GM21515 (cell line): ENCODE measurements around the gene HLA-DQA2.
"Not testable (repeated sequence)": the region's sequence is repeated elsewhere in the genome, so short reads cannot be mapped to it uniquely, and the experiment has no call there.

ENCODE experiments used
- ATAC-seq: cut with Tn5 transposase; IDR thresholded peaks from one replicate; pipeline ENCODE4 v1.9.1; 2021; ENCODE audit not compliant: unreplicated experiment

HLA-DQA2 gene

DNA sequence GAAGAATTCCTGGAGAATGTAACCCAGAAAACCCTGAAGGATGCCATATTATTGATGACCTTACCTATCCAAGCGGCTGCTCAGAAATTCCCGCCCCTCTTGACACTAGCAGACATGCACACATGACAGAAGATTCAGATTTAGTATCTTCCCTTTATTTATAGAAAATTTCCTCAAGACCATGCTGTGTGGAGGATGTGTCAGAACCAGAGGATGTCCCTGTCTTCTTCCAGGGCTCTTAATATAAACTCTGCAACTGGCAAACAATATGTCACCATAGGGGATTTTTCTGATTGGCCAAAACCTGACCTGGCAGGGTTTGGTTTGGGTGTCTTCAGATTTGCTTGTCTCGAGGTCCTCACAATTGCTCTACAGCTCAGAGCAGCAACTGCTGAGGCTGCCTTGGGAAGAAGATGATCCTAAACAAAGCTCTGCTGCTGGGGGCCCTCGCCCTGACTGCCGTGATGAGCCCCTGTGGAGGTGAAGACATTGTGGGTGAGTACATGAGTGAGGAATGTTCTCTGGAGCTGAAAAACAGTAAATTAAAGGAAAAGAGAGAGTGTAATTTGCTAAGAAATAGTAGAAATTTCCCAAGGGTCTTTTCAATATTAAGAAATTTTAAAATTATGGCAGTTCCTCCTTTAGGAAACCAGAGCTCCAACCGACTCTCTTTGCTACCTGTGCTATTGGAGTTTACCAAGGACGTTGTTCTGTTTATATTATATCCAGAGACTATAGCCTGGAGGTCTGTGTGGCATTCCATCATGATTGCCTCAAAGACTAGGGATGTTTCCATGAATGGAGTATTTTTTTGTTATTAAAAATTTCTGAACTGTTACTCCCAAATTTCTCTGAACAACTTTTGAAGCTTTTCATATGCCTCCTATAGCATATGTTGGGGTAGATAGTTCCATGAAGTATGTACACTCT, at the start of gene HLA-DQA2:
TSS of gene HLA-DQA2 (plus strand) at position 361 of the 930 bp plus-strand sequence. CDS start at position 414, 53 bp downstream.
- no peak for ATAC-seq

DNA sequence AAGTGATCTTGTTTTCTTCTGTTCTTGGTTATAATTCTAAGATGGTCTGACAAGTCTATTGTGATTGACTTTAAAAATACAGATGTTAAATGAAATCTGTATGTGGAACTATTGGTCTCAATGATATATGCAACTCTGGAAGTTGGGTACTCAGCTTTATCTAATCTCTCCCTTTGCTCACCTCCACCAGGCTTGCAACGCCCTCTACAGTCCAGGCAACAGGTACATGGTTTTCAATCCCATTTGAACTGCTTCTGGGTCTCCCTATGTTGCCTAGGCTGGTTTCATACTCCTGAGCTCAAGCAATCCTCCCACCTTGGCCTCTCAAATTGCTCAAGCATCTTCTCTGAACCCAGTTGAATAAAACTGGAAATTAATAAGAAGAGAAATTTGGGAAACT, 49.2 kb upstream of the HLA-DQA2 start:
- ATAC-seq = no peak

DNA sequence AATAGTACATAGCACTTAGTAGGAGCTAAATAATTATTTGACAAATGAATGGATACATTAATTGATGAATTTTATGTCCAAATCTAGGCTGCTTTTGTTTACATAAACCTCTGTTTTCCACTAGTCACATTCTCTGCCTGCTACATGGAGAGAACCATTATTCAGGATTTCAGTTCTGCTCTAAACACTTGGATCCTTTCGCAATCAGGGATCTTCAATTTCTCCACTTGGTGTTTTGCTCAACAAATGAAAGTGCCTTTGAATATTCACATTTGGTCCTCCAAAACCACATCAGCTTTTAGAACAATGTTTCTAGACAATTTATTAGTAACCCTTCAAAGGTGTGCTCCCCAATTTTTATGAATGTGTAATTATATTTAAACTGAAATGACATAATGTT, 44.2 kb upstream of the HLA-DQA2 start:
- ATAC-seq = no peak

DNA sequence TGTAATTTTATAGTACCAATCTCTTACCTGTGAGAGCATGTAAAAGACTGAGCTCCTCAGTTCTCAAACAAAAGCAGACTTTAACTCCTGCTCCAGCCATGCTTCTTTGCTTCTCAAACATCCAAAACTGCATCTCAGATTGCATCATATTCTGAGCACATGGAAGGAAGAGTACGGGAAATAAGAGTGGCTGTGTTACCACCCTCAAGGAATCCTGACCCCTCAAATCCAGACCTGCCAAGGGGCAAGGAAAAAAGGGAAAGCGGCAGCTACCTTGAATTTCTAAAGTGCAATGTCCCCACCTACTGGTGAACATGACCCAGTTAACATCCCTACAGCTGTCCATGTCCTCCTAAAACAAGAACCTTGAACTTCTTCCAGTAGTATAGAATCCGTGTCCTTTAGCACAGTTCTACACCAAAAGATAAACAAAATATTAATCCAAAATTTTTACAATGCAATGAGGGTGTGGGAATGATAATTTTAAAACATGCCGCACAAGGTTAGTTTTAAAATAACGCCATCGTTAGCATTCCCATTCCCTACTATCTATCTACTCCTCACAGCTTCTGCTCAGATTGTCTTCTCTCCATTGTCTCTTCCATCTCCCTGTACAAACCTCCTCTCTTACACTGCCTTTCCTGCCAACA, 40.7 kb upstream of the HLA-DQA2 start:
- ATAC-seq = no peak

DNA sequence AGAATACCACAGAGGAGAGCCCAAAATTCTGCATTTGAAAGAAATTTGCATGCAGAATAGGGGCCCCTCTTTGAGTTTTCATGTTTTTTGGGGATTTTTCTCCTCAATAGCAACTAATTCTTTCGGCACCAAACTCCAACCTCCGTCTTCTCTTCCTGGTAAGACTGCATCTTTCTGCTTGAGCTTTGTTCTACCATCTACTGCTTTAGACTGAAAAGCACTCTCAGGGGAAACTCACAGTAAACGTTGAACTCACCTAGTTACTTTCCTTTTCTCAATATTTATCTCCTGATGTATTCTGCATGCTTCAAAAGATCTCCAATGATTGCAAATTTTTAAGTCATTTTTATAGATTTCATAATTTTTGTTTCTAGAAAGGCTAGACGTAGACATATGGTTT, 37.8 kb upstream of the HLA-DQA2 start:
- ATAC-seq = no peak

DNA sequence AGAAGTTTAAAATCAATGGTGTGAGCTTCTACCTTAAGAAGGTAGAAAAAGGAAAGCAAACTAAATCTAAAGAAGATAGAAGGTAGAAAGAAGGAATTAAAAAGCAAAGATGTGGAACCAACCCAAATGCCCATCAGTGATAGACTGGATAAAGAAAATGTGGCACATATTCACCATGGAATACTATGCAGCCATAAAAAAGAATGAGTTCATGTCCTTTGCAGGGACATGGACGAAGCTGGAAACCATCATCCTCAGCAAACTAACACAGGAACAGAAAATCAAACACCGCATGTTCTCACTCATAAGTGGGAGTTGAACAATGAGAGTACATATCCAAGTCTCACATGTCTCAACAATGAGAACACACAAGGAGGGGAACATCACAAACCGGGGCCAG, 36.0 kb upstream of the HLA-DQA2 start:
- not testable (repeated sequence) for ATAC-seq

DNA sequence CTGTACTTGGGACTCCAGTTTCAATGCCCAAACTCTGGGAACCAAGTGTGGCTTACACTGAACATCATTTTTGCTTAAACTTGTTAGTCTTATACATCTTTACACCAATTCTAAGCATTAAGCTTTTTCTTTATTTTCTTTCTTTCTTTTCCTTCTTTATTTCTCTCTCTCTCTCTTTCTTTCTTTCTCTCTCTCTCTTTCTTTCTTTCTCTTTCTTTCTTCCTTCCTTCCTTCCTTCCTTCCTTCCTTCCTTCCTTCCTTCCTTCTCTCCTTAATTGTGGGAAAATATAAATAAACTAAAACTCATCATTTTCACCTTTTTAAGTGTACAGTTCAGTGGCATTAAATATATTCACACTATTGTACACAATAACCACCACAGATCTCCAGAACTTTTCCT, 31.6 kb upstream of the HLA-DQA2 start:
- no peak for ATAC-seq

DNA sequence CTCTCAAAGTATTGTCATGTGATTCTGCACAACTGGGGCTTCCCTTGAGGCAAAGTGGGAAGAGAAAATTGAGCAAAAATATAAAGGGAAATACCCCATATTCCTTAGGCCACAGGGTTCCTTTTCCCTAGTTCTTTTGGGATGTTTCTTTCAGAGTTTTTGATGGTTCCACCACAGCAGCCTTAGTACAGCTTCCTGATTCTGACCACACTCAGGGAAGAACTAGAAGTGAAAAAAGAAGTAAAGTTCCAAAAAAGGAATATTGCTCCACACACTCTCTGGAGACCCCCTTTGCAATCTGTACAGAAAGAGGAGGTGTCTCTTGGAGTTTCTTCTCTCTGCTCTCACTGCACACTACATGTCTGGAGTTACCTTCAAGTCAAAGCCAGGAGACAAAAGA, 27.9 kb upstream of the HLA-DQA2 start:
- no peak for ATAC-seq

DNA sequence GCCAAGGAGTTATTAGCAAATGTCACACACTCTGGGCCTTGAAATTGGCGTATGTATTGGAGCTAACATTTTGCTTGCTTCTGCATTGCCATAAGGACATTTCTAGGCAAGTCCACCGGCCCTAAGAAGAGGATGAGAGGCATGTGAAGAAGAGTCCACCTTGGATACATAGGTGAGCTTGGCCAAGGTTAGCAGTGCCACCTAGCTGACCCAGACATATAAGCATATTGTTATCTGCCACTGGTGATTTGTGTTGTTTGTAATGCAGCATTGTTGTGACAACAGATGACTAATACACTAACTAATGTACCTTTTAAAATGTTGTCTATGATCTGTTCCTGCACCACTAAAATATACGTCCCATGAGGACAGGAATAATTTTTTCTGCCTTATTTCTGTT, 24.8 kb upstream of the HLA-DQA2 start:
- ATAC-seq = no peak

DNA sequence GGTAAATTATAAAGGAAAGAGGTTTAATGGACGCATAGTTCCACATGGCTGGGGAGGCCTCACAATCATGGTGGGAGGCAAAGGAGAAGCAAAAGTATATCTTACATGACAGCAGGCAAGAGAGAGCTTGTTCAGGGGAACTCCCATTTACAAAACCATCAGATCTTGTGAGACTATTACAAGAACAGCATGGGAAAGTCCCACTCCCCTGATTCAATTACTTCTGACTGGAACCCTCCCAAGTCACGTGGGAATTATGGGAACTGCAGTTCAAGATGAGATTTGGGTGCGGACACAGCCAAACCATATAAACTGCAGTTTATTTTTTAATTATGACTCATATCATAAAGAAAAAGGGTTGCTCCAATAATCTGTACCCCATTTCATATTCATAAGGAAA, 22.3 kb upstream of the HLA-DQA2 start:
- no peak for ATAC-seq

DNA sequence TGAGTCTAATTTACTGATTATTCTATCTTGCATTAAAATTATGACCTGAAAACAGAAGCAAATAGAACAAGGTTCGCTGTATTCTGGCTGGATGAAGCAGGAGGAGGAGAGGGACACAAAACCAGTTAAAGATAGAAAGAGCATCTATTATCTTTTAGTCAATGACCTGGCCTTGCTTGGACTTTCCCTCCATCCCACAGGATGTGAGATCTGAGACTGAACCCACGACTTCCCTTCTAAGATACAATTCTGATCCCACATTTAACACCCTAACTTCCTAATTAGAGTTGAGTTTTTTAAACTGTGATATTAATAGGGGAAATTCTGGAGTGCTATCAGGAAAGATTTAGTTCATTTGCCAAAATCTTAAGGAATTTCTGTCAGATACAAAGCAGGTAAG, 3.1 kb upstream of the HLA-DQA2 start:
- ATAC-seq = no peak

DNA sequence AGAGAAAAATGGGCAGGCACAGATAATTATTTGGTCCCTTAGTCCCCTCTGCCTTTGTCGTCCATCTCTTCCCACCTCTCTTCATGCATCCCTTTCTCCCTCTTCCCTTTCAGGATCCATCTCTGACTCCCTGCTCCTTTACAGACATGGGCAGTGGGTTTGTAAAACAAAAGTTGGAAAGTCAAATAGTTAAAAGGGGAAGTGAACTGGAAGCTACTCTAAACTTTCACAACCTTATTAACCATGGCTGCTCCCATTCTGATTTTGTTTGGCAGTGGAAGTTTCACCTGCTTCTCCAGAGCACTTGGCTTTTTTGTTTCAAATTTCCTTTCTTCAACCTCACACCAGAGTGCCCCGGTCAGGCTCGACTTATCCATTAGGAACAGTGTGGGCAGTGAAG, 1.2 kb downstream of the HLA-DQA2 start:
- ATAC-seq = no peak

DNA sequence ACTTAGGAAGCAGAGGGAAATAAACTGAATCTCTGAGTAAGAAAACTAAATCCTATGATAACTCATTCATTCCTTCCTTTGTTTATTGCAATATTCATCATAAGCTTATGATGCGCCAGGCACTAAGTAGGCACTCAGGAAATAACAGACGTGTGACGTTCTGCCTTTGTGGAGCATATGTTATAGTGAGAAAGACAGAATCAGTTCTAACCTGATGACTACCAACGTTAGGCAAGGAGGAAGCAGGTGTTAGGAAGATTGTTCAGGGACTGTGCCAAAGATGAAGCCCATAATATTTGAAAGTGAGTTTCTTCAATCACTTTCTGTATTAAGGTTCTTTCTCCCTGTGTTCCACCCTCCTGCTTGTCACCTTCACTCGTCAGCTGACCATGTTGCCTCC, 3.6 kb downstream of the HLA-DQA2 start:
- ATAC-seq = no peak

DNA sequence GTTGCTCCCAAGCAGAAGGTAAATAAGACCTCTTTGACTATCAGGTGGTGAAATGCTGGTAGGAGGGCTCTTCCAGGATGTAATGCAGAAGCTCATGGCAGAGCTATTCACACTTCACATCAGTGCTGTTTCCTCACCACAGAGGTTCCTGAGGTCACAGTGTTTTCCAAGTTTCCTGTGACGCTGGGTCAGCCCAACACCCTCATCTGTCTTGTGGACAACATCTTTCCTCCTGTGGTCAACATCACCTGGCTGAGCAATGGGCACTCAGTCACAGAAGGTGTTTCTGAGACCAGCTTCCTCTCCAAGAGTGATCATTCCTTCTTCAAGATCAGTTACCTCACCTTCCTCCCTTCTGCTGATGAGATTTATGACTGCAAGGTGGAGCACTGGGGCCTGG, 4.5 kb downstream of the HLA-DQA2 start:
- ATAC-seq = not testable (repeated sequence)

DNA sequence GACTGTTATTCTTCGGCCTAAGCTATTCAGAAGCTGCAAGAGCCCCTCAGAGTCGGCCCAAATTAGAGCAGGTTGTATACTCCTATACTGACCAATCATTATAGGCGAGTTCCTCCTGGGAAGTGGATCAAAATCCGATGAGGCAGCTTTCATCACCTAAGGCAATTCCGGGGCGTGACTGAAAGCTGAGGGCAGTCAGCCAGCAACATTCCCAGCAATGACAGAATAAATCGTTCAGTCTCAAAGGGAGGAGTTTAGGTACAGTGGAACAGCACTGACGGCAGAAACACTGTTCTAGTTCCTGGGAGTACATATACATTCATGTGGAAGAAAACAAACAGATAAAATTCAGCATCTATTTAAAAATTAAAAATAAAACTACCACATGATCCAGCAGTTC, 11.4 kb downstream of the HLA-DQA2 start:
- no peak for ATAC-seq

DNA sequence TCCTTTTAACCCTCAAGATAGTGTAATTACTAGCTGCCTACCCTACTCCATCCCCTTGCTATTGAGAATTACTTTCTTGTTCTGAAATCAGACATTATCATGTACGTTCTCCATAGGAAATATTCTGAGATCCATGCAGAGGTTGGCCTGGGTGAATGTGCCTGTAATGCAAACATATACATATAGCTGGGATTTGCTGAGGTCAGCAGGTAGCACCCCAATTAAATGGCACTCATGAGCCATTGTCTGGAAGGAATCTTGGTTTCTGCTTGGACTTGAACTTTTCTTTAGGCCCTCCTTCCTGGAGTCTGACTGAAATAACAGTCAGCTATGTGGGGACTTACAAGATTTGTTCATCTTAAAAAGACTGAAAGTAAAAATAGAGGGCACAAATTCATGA, 18.5 kb downstream of the HLA-DQA2 start:
- no peak for ATAC-seq

DNA sequence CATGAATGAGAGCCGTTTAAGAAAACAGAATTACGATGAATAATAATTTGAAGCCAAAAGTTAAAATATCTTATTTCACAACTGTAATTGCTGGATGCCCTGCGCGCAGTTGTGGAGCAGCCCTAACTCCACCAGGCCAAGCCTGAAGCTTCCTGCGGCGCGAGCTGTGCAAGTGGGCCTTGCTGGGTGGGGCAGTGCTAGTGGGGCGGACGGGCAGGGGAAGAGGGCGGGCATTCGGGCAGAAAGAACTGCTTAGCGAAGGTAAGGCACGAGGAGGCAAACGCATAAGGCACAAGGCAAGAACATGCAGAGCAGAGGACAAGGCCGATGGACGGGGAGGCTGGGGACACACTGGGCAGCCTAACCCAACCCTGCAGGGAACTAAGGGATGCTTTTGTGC, 19.9 kb downstream of the HLA-DQA2 start:
- no peak for ATAC-seq

DNA sequence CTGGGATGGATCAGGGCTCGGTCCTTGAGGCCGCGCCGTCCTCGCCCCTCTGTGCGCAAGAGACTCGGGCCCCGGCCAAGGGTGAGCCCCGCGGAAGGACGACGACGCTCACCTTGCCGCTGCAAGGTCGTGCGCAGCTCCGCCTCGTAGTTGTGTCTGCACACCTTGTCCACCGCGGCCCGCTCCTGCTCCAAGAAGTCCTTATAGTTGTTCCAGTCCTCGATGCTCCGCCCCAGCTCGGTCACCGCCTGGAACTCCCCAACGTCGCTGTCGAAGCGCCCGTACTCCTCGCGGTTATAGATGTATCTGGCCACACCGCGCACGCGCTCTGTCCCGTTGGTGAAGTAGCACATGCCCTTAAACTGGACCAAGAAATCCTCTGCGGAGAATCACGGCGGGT, 20.4 kb downstream of the HLA-DQA2 start:
- no peak for ATAC-seq

DNA sequence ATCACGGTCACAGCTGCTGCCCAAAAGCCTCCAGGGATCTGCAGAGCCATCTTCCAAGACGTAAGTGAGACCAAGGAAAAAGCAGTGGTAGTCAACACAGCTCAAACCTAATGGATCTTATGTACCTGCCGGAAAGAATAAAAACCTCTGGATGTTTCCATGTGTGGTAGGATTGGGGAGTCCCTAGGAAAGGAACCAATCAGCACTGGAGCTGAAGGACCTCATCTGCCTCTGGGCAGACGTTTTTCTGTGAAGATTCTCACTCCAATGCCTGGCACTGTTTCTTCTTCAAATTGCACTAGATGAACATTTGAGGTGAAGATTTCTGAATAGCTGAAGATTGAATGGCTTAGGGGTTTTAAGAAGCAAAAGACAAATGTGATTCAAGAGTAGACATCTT, 22.2 kb downstream of the HLA-DQA2 start, which contains the start of gene HLA-DQB2:
TSS of gene HLA-DQB2 (minus strand) at position 112 of the 400 bp plus-strand sequence. CDS start at position 50, 62 bp downstream.
- ATAC-seq = no peak

DNA sequence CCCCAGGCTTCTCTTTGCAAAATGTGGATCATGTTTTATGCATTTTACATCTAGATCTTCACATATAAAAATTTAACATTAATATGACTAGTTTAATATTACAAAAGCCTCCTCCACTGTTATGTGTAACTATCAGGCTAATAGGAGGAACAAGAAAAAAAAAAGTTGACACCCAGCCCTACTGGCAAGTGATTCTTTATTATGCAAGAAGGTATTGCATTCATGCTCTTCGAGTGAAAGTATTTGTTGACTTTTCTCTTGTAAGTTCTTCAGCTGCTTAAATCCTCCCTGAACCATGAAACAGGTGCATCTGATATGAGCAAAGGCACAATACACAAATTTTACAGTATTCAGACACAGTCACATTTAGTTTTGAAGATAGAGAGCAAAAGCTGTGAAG, 22.9 kb downstream of the HLA-DQA2 start:
- no peak for ATAC-seq

DNA sequence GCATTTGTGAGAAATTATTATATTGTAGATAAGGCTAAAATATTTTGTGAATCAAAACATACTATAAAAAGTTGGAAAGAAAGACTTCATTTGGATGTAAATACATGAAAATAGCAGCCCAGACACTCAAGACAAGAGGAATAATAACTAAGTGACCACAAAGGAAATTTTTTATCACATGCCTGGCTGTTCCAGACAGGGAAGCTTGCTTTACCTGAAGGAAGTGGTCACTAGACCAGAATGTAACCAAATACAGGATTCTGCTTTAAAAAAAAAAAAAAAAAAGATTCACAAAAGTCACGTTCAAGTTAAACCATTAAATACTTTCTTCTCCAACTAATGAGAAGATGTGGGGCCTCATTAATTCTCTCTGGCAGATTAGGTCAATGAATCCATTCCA, 31.5 kb downstream of the HLA-DQA2 start:
- ATAC-seq = no peak

DNA sequence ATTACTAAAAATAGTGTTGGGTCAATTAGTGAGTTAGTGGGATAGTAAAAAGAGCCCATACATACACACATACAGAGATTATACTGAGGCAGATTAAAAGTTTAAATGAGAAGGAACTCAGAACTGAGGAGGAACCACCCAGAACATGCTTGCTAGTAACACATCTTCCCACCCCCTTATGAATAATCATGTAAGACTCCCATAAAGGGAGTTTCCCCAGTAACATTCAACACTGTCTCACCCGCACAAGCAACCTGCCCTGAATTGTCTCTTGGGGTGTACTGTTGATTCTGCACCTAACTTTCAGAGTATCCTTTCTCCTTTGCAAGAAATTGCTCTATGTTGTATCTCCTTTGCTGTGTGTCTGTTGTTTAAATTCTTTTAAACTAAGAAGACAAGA, 33.2 kb downstream of the HLA-DQA2 start:
- ATAC-seq = no peak
